Activated T-cell treated with anti-CD3 and anti-CD28 coated beads, Interleukin-2, amount 50 U/mL, for 48 hours (primary cell): ENCODE measurements around the gene COL26A1.
A peak's percentile ranks its signal among the peaks of the same experiment; 100 is the strongest.
"Not testable (repeated sequence)": the region's sequence is repeated elsewhere in the genome, so short reads cannot be mapped to it uniquely, and the experiment has no call there.

Experiments used
- DNase-seq, 2 experiments: peaks; one replicate each; pipeline ENCODE4 v3.0.0-alpha.2; 2020

COL26A1 gene

DNA sequence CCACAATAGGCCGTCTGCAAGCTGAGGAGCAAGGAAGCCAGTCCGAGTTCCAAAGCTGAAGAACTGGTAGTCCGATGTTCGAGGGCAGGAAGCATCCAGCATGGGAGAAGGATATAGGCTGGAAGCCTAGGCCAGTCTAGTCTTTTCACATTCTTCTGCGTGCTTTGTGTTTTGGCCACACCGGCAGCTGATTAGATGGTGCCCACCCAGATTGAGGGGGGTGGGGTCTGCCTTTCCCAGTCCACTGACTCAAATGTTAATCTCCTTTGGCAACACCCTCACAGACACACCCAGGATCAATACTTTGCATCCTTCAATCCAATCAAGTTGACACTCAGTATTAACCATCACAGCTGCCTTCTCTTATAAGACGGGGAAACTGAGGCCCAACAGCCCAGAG is 142.8 kb downstream of the COL26A1 start:
- DNase-seq = not testable (repeated sequence)

DNA sequence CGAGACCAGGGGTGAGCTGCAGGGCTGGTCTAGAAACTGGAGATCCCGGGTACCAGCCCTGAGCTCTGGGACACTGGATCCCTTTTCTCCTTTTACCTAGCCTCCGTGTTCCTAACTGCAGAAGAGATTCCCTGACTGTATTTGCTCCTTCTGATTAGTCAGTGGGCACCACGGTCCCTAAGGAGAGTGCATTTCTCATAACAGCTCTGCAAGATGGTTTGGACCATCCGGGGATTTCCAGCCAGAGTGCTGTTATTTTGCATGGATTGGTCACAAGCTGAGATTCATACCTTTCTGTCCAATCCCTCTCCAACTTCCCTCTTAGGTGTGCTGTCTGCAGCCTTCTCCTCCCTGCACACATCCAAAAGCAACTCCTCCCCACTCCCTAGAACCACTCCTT is 143.9 kb downstream of the COL26A1 start:
- no peak for DNase-seq

DNA sequence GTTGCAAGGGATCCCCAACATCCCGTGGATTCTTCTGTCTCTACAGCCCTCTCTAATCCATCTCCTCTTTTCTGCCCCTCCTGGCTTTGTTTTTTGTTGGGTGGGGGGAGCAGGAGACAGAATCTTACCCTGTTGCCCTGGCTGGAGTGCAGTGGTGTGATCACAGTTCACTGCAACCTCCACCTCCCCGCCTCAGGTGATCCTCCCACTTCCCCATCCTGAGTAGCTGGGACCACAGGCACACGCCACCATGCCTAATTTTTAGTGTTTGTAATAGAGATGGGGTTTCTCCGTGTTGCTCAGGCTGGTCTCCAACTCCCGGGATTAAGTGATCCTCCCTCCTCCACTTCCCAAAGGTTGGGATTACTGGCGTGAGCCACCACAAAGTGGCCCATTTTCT is 144.7 kb downstream of the COL26A1 start:
- DNase-seq = no peak

DNA sequence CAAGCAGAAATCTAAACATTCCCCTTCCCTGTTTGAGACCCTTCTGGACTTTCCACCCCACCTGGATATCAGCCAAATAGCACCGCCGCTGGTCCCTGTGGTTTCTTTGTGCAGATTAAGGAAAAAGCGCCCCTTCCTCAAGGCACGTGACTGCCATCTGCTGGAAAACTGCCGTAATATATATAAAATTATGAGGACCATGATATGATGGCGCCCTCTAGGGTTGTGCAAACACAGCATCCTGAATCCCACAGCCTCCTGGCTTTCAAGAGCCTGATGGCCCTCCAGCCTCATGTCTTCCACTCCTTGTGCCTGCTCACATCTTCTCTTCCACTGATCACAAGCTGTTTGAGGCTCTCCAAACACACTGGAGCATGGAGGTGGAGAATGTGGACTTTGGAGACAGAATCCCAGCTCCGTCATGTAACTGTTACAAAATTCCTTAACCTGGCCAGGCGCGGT is 145.1 kb downstream of the COL26A1 start:
- peak; percentile 49 to 54 for DNase-seq

DNA sequence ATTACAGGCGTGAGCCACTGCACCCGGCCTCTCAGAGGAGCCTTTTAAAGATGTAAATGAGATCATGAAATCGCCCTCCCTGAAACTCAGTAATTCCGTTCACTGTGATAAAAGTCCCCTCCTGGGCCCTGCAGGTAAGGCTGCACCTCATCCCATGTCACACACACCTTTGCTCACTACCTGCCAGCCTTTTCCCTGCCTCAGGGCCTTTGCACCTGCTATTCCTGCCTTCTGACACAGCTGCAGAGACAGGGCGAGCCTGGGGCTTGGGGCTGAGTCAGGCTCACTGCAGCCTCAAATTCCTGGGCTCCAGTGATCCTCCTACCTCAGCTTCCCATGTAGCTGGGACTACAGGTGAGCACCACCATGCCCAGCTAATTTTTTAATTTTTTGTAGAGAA is 147.6 kb downstream of the COL26A1 start:
- DNase-seq = no peak

DNA sequence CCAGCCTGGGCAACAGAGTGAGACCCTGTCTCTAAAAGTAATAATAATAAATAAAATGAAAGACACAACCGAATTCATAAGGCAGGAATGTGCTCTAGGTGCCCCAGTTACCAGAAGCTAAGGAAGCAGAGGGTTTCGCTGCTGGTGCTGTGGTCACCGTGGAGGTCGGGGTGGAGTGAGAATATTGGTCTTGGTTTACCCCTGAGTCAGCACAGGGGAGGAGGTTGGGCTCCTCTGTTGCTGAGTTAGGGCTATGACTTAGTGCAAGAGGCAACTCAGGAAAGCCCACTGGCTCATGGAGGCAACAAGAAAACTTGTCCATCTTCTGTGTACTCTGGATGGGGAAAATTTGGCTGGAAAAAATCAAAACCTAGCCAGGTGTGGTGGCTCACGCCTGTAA is 149.3 kb downstream of the COL26A1 start:
- no peak for DNase-seq

DNA sequence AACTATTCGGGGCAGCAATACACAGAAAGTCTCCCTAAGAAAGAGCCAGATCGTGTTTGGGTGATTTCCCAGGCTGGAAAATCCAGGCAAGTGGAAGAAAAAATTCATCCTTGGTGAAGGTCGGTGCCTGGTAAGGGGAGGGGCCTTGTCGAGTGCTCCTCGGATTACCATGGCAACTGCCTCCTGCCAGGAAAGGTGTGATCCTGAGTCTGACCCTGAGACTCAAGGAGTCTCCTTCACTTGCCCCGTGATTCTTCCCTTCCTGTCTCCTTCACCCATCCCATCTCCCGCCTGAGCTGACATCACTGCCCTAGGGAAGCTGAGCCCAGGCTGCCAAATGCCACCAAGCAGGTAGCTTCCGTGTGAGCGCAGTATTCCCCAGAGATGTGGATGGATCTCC is 154.2 kb downstream of the COL26A1 start:
- DNase-seq = no peak

DNA sequence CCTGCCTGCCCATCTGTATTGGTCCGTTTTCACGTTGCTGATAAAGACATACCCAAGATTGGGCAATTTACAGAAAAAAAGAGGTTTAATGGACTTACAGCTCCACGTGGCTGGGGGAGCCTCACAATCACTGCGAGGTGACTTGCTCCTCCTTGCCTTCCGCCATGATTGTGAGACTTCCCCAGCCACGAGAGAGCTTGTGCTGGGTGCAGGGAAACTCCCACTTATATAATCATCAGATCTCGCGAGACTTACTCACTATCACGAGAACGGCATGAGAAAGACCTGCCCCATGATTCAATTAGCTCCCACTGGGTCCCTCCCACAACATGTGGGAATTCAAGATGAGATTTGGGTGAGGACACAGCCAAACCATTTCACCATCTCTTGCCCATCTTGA is 154.6 kb downstream of the COL26A1 start:
- no peak for DNase-seq

DNA sequence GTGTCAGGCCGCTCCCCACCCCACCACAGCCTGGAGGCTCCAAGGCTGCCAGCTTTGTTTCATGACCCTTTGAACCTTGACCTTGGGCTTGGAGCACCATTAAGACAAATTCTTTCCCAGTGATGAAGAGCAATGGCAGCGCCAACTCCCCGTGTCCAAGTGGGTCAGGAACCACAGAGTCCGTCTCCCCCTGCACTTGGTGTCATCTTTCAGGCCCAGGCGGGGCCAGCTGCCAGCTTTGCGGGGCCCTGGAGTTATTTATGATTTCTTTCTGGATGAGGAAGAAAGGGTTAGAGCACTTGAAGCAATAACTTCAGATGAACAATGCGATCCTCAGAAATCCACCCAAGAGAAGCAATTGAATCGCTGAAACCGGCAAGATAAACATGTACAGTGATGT is 155.7 kb downstream of the COL26A1 start:
- no peak for DNase-seq

DNA sequence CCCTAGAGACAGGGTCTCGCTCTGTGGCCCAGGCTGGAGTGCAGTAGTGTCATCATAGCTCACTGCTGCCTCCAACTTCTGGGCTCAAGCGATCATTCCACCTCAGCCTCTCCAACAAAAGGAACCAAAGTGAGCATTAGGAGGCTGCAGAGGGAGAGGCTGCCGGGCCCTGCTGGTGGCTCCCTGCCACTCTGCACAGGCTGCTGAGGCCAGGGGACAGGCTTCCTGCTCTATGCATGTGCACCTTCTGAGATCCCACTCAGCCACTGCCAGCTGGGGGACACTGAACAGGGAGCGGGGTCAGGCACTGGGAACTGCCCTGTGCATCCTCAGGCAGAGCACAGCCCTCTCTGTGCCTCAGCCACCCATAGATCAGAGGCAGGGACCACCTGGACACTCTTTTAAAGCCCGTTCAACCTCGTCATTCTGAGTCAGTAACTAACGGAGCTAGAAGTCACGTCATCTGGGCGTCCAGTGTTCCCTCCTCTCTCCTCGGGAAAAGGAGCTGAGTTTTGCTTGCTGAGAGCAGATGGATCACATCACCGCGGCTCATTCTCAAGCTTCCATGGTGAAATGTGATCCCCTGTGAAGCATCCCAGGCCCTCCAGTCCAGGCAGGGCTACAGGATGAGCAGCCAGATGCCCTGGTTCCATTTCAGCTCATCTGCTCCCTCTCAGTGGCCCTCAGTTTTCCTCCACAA is 156.8 kb downstream of the COL26A1 start:
- DNase-seq = no peak

DNA sequence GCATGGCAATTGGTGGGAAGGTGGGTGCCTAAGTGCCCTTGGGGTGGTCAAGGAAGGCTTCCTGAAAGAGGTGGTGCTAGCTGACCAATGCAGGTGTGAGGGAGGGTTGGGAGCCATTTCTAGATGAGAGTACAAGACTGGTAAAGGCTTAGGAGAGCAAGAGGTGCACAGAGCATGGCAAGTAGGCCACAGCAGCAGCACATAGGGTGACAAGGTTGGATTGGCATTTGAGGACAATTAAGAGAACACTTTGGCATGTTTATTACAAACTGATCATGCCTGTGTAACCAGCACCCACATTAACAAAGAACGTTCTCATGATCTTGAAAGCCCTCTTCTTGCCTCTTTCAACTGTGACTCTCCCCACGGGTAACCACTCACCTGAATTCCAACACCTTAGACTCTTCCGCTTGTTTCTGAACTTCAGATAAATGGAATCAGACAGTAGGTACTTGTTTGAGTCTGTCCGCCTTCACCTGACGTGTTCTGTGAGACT is 158.8 kb downstream of the COL26A1 start:
- DNase-seq = no peak

DNA sequence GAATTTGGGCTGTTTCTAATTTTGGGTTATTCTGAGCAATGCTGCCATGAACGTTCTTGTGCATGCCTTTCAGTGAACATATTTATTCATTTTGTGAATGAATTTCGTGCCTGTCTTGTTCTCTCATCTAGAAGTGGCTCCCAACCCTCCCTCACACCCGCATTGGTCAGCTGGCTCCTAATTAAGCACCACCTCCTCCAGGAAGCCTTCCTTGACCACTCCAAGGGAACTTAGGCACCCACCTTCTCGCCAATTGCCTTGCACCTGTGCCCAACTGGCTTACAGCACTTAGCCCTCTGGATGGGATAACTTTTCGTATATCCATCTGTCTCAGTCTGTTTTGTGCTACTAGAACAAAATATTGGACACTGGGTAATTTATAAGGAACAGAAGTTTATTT is 159.3 kb downstream of the COL26A1 start:
- DNase-seq = no peak

DNA sequence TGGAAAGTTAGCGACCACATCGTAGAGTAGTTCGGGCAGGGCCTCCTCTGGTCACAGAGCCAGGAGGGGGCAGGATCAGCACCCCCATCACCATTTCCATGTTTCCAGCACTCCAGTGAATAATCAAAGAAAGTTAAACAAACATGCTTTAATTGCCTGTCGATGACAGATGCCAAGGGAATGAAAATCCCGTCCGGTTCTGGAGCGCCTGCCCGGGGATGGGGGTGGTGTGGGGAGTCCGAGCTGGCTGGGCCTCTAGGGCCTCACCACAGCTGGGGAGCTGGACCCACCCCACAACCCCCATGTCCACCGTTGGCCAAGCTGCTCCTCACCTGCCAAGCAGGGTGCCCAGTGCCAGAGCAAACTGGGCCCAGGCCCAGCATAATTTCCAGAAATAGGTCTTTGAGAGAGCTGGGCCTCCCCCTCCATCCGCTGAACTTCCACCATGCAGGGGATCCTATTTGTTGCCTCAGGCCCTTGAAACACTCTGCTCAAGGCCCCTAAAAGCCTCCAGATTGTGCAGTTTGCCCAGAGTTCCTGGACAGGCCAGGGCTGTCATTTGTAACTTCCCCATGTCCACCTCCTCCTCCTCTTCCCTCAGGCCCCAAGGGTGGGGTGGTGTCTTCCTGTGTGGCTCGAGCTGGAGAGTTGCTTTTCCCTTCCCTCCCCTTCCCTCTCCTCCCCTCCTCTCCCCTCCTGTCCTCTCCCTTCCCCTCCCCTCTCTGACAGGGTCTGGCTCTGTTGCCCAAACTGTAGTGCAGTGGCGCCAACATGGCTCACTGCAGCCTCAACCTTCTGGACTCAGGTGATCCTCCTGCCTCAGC is 165.4 kb downstream of the COL26A1 start:
- DNase-seq = no peak

DNA sequence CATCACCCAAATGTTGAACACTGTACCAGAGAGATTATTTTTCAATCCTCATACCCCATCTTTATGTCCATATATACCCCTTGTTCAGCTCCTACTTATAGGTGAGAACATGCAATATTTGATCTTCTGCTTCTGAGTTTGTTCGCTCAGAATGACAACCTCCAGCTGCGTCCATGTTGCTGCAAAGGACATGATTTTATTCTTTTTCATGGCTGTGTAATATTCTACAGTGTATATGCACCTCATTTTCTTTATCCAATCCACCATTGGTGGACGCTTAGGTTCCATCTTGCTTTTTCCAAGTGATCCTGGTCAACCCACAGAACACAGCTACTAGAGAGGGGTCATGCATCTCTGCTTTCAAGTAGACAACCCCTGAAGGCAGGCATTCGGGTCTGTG is 166.9 kb downstream of the COL26A1 start:
- DNase-seq = no peak

DNA sequence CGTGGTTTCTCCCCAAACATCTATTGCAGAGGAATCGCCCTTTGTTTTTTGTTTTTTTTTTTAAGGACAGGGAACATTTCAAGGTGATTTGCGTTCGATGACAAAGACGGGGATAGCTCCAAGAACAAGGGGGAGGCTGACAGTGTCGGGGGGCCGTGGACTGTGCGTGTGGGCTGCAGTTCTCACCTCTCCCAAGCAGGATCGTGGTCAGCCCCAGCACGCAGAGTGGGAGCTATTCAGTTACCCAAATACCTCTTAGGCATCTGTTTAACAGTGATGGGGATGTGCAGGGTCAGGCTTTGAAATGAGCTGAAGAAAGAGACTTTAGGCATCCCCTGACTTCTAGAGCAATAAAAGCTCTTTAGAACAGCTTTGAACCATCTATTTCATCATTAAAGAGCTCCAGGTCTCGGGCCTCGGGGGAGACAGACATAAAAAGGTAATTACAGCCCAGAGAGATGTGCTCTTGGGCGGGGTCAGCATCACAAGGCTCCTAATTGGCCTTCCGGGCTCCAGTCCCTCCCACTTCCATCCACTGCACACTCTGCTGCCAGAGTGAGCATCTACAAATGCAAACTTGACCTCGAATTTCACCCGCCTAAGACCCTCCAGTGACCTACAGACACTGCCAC is 169.2 kb downstream of the COL26A1 start:
- DNase-seq = no peak

DNA sequence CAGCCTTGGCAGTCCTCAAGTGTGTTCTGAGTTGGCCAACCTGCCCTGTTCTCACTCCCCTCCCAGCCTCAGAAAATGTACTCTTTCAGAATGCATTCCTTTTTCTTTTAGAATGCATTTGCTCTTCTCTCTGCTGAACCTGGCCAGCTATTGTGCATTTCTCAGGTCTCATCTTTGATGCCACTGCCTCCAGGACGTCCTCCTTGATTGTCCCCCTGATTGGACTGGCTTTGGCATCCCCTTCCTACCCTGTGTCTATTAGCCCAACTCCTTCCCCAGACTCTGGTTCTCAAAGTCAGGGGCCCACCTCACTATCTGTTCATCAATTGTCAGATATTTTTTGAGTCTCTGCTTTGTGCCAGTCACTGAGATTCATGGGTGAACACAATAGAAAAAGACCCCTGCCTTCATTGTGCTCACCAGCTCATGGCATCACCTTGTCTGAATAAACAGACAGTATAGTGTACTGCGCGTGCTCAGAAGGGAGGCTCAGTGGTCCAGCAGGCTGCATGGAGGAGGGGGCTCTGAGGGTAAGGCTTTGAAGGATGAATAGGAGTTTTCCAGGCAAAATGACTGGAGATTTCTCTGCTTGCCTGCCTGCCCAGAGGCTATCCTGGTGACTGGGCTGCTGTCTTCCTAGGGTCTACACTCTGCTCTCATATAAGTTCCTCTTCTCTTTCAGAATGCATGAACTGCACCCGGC is 169.9 kb downstream of the COL26A1 start:
- no peak for DNase-seq

DNA sequence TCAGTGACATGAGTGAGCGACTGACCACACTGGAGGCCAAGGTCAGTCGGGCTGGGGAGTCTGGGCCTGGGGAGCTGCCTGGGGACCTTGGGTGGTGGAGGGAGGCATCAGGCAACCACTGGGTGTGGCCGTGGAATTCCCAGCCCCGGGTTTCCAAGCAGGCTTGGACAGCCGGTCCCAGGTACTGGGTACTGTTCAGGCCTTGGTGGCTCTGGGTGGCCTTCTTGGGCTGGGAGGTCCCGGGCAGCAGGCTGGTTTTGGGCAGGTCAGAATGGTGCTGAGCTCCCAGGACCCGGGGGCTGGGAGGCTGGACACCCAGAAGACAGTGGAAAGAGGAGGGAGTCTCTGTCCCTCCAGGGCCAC is 170.4 kb downstream of the COL26A1 start:
- no peak for DNase-seq

DNA sequence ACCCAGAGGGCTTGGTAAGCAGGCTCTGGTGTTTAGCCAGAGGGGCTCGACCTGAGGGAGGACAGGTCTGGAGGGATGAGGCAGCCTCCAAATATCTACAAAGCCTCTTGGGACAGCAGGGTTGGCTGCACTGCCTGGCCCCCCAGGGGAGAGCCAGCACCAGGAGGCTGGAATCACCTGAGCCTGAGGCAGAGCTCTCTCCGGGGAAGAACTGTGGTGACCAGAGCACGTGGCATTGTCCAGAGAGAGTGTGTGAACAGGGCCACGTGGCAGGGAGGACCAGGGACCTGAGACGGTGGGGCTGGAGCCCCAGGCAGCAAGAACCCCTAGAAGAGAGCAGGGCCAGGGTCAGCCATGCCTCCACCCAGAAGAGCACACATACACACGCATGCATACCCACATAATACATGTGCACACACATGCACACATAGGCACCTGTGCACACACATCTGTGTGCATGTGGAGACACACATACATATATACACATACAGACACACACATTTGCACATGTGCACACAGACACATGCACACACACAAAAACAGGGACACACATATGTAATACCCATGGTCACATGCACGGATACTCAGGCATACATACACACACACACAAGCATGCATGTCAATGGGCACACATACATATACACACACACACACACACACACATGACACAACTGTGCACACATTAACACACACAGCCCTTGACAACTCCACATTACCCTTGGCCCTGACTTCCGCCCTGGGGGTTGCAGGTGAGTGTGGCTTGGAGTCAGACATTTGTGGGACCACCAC is 171.5 kb downstream of the COL26A1 start:
- no peak for DNase-seq

DNA sequence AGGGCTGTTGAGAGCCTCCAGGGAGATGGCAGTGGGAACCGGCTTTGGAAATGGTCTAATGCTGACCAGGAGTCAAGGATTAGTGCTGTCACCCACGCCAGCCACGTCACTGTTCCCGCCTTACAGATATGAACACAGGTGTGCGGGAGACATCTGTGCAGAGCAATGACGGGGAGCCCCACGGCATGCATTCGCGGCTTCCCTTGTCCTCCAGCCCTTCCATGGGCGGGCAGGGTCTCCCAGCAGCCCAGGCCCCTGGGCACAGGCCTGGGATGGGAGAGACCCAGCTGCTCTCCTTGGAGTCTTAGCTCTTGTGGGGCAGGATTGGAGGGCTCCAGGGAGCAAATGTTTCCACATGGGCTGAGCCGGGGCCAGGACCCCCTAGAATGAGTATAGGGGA is 172.2 kb downstream of the COL26A1 start:
- DNase-seq = no peak

DNA sequence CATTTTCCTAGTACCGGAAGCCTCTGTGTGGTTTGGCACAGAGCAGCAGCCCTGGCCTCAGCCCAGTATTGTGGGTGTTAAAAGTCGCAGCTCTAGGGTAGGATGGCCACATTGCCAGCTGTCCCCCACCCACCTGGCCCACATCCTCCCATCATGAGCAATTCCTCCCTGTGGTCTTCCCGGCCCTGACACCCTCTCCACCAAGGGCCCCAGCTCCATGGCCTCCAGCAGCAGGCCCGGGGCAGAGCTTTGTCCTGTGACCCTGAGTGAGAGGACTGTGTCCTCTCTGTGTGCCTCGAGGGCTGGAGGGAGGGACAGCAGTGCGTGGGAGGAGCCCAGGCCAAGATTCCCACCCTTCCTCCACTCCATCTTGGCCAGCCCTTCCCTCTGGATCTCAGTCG is 172.7 kb downstream of the COL26A1 start:
- no peak for DNase-seq

DNA sequence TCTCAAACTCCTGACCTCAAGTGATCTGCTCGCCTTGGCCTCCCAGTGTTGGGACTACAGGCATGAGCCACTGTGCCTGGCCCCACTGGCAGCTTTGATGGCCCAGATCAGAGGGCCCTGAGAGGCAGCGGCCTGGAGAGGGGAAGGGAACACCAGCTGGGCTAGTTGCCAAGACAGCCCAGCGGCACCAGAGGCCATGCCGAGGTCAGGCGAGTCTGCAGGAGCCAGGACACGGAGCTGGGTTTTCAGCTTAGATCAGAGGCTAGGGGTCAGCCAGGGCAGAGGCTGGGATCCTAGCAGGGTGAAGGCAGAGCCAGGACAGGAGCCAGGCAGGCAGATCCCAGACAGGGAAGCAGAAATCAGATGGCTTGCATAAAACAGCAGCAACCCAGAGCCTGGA is 173.6 kb downstream of the COL26A1 start:
- no peak for DNase-seq

DNA sequence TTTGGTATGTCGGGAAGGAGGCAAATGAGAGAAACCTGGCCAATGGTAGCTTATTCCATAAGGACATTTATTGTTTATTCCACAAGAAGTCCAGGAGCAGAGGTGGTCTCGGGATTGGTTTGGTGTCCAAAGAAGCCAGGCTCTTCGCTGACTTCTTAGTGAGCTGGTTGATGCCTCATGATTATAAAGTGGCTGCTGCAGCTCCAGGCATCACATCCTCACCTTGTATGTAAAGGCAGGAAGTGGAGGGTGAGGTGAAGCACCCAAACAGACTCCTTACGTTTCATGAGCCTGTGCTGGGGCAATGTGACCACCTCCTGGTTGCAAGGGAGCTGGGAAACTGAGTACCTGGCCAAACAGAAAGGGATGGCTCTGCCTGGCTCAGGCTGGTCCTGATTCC is 174.0 kb downstream of the COL26A1 start:
- no peak for DNase-seq
